Glutamatergic neuron (in vitro differentiated cells): ENCODE measurements around the gene HOMER2. TPM values are rescaled to one million over a fixed set of nuclear protein-coding genes. Genes with fewer than 3 reads are reported as not detected.

ENCODE experiments used
- DNase-seq: peaks from one replicate; pipeline ENCODE4 v3.0.0; 2022
- H3K27ac Mint-ChIP-seq: one replicate; pipeline ENCODE4 v1.8.0; 2020; ENCODE audit warnings: mild to moderate bottlenecking, mixed read lengths, inconsistent platforms; ENCODE audit not compliant: unreplicated experiment
- H3K27me3 Mint-ChIP-seq: one replicate; pipeline ENCODE4 v1.8.0; 2020; ENCODE audit warnings: mild to moderate bottlenecking, moderate library complexity, mixed read lengths, inconsistent platforms; ENCODE audit not compliant: unreplicated experiment
- H3K36me3 Mint-ChIP-seq: one replicate; pipeline ENCODE4 v1.8.0; 2020; ENCODE audit warnings: mild to moderate bottlenecking, mixed read lengths, inconsistent platforms; ENCODE audit not compliant: unreplicated experiment
- H3K4me1 Mint-ChIP-seq: one replicate; pipeline ENCODE4 v1.8.0; 2020; ENCODE audit warnings: mild to moderate bottlenecking, low read depth, mixed read lengths, inconsistent platforms; ENCODE audit not compliant: unreplicated experiment
- H3K4me3 Mint-ChIP-seq: one replicate; pipeline ENCODE4 v1.8.0; 2020; ENCODE audit warnings: mild to moderate bottlenecking, mixed read lengths, inconsistent platforms; ENCODE audit not compliant: unreplicated experiment
- H3K9me3 Mint-ChIP-seq: one replicate; pipeline ENCODE4 v1.8.0; 2020; ENCODE audit warnings: mild to moderate bottlenecking, moderate library complexity, mixed read lengths, inconsistent platforms; ENCODE audit not compliant: unreplicated experiment
- CTCF ChIP-seq: fragments of 200-600 bp; sonication (generic); IDR thresholded peaks from one replicate; pipeline ENCODE4 v1.5.0; 2021; ENCODE audit not compliant: partially characterized antibody, unreplicated experiment
- total RNA-seq: library from RNA; stranded (reverse); fragmentation: NEBNext Ultra II Directional; extraction: Animal tissue kit (Norgen Biotek cat#: 25700); gene quantifications from one replicate; pipeline ENCODE4 v1.2.1, GENCODE V29; 2021; ENCODE audit not compliant: unreplicated experiment

The HOMER2 gene
- total RNA-seq, 1 donor from 2014 or later: 32.6 TPM

- Mint-ChIP-seq H3K4me3 (no peak overlapping the region), H3K9me3 (no peaks in the 10 kb centered on the region), H3K4me1 (no peaks in the 10 kb centered on the region), H3K27ac (no peak overlapping the region), H3K27me3 (no peaks in the 10 kb centered on the region), H3K36me3 (no peaks in the 10 kb centered on the region)
- DNase-seq: no peak
- TF ChIP-seq CTCF: no peak
Measured at GRCh38 chr15:82958638-82959037, 6.1 kb upstream of the HOMER2 start.

DNA sequence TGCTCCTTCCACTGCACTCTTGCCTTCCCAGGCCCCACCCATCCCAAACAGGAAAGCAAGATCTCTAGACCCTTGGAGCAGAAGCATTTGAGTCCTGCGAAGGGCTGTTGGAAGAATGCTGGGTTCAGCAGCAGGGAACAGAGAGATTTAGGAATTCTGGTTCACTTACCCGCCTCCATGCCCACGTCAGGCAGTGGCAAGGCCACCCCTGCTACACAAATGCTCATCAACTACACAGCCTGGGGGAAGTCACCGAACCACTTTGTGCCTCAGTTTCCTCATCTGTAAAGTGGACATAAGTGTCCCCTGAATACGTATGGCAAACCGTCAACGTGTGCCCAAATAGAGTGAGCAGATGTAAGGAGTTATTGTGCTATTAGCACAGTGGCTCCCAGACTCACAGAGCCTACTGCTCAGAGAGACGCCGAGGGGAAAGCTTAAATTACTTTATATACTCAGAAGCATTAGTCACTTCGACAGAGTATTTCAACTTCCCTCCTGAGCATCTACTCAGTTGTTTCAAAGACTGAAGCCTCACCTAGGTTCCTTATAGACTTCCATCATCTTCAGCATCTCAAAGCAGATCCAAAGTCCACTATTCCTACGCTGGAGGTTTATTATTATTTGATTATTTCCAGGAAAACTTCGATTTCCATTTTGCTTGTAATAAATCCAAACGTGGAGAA, 905 bp downstream of the HOMER2 start:
- Mint-ChIP-seq H3K4me3 (no peak overlapping the region), H3K9me3 (no peaks in the 10 kb centered on the region), H3K27ac (peak overlapping the region; percentile 35), H3K4me1 (no peaks in the 10 kb centered on the region), H3K36me3 (no peaks in the 10 kb centered on the region), H3K27me3 (no peaks in the 10 kb centered on the region)
- no peak for TF ChIP-seq CTCF
- DNase-seq: no peak

DNA sequence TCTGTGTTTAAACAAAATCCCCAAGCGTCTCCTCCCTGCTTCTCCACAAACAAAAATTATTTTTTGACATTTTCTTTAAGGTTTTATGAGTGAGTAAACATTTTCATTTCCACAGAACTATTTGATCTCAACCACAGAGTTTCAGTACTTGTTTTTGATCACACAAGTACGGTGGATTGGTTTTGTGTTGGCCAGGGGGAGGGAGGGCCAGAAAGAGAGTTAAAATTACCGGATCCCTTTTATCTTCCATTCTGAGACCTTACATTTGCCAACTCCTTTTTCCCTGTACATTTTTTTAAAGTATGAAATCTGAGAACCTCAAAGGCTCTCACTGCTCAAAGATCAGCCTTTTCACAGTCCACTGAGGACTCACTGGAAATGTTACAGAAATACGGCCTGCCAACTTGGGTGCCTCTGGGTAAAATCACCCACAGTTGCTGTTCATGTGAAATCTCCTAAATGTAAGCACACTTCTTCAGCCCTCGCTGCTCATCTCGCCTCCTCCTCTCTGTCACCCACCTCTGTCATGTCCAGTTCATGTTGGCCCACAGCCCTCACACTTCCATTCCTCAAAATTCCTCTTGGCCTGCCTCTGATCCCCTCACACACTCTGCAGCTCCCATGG, 1.7 kb downstream of the HOMER2 start:
- no peak overlapping the region for H3K4me3 Mint-ChIP-seq
- H3K9me3 Mint-ChIP-seq: no peaks in the 10 kb centered on the region
- no peak overlapping the region for H3K27ac Mint-ChIP-seq
- TF ChIP-seq CTCF: no peak
- H3K27me3 Mint-ChIP-seq: no peaks in the 10 kb centered on the region
- H3K36me3 Mint-ChIP-seq: no peaks in the 10 kb centered on the region
- no peaks in the 10 kb centered on the region for H3K4me1 Mint-ChIP-seq
- no peak for DNase-seq

GRCh38 chr15:82950295-82950694, 2.2 kb downstream of the HOMER2 start:
- DNase-seq: no peak
- Mint-ChIP-seq H3K4me3 (no peak overlapping the region), H3K36me3 (no peaks in the 10 kb centered on the region), H3K27ac (no peak overlapping the region), H3K27me3 (no peaks in the 10 kb centered on the region), H3K9me3 (no peaks in the 10 kb centered on the region), H3K4me1 (no peaks in the 10 kb centered on the region)
- no peak for TF ChIP-seq CTCF

DNA sequence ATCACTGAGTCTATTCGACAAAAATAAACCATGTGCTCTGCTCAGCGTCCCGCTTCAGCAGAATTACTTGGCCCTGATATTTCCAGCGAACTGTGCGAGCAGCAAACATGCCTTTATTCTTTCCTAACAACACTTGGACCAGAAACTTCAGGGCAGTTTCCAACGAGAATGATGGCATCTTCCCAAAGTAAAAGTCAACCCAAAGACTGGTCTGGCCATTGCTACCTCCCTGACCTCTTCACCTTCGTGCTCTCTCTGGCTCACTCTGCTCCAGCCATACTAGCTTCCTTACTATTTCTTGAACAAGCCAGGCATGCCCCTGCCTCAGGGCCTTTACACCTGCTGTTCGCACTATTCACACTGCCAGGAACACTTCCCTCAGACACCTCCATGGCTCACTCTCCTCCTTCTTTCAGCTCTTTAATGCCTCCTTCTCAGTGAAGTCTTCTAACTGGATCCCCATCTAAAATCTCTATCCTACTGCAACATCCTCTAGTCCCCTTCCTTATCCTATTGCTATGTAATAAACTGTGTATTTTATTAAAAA, 6.3 kb downstream of the HOMER2 start:
- H3K27ac Mint-ChIP-seq: no peak overlapping the region
- peaks cover 2% of the 10 kb centered on the region for H3K27me3 Mint-ChIP-seq
- DNase-seq: no peak
- no peaks in the 10 kb centered on the region for H3K4me1 Mint-ChIP-seq
- H3K4me3 Mint-ChIP-seq: no peak overlapping the region
- TF ChIP-seq CTCF: no peak
- H3K9me3 Mint-ChIP-seq: no peaks in the 10 kb centered on the region
- no peaks in the 10 kb centered on the region for H3K36me3 Mint-ChIP-seq
